ENCODE measurements around the gene TOMM22.

GRCh38 chr22:38694940-38695339, 13.2 kb downstream of the TOMM22 start:
- no peak for TF ChIP-seq EZH2 (IDR thresholded peaks at IDR 0.05; ENCODE audit: borderline replicate concordance, low read depth, low read length, severe bottlenecking)
- no peak for TF ChIP-seq POLR2A (IDR thresholded peaks at IDR 0.05; ENCODE audit: low read depth, low read length)
- no peak for TF ChIP-seq MYC (IDR thresholded peaks at IDR 0.05; ENCODE audit: low read depth, low read length)
- TF ChIP-seq CTCF (IDR thresholded peaks at IDR 0.05; ENCODE audit: extremely low read depth in 1 of 2, insufficient read depth in 1 of 2, low read depth in 1 of 2, low read length in 2 of 2): no peak

Data from endothelial cell of umbilical vein (primary cell).